GM21526 (cell line): ENCODE results near the gene TMEM242.
"Not testable (repeated sequence)": the region's sequence is repeated elsewhere in the genome, so short reads cannot be mapped to it uniquely, and the experiment has no call there.

Experiments used
- ATAC-seq: cut with Tn5 transposase; IDR thresholded peaks from one replicate; pipeline ENCODE4 v1.9.1; 2021; ENCODE audit warnings: moderate library complexity; ENCODE audit not compliant: unreplicated experiment, low FRiP score

Gene TMEM242

DNA sequence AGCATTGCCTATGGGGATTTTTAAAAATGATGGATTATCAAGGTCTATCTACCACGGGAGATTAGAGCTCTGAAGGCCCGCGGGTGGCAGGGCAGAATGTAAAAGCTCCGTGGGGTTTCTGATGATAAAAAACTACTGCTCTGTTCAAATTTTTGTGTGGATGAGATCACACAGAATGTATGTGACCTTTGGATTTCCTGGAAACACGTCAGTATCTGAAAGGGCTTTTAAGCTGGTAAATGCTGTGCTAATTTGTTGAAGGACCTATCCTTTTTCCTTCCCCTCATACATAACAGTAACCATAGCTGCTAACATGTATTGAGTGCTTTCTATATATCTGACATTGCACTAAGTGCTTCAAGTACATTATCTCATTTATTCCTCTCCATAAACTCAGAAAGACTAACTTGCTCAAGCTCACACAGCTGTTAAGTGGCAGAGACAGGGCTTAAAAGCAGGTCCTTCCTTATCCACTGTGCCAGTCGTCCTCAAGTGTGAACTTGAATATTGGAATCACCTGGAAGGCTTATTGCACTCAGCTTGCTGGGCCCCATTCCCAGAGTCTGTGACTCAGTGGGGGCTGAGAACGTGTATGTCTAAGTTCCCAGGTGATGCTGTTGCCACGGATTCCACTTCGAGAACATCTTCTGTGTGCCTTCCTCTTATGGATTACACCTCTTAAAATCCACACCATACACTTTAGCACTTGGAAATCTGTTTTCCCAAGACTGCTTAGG lies 1.9 kb upstream of the TMEM242 start:
- ATAC-seq = no peak

DNA sequence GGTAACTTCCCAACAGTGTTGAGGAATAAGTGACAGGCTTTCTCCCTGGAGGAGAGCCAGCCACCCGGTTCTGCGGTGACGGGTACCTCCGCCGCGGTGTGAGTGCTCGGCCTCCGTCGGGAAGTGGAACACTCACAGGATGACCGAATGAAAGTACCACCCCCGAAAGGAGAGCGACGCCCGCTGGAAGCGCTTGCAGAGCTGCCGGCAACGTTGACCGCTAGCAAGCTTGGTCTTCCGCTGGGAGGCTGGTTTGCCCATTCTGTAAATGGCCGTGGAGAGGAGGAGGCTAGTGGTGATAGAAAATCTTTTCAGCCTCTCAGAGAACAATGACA lies 614 bp upstream of the TMEM242 start:
- ATAC-seq = peak; percentile 17

DNA sequence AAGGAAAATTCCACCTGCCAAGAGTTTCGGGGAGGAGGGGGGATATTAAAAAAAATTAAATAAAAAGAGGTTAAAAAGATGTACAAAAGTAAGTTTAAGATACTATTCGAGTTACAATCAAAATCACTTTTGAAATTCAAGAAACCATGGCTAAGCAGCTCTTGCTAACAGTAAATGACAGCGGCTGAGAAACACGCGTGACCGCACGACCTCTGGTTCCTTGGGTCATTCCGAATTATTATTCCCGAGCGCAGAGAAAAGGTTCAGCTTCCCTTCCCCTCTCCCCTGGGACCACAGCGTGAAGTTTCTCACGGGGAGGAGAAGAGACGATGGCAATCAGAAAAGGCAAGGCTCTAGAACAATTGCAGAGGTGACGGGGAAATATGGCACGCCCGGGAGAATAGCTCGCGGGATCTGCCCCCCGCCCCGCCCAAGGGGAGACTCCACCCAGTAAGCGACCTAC lies 496 bp downstream of the TMEM242 start:
- no peak for ATAC-seq

DNA sequence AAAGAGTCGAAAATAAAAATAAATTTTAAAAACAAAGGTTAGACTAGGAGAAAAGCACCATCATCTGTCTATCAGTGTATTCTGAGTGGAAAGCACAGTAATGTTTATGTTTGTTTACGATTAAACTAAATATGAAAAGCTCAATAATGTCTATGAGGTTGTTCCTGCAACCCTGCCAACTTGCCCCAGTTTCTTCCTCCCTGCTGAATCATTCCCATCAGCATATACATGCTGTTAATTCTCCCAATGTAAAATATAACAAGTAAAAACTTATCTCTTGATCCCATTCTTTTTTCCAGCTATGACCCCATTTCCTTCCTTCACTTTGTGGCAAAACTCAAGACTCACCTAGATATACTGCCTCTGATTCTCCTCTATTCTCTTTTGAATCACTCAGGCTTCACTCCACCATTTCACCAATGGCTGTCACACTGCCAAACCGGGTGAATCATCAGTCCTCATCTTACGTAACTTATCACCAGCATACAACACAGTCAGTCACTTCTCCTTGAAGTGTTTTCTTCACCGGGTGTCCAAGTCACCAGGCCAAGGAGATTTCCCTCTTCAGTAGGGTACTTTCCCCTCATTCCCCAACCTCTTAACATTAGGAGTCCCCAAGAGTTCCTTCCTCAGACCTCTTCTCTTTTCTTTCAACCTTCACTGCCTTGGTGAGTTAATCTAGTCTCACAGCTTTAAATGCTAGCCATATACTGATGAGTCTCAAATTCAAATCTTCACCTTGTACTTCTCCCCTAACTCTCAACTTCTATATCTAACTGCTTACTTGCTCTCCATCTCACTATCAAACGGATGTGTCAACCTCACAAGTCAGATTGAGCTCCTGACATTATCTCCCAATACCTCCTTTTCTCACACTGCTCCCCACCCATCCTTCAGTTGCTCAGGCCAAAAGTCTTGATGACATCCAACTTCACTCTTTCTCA lies 6.2 kb downstream of the TMEM242 start:
- ATAC-seq = no peak

DNA sequence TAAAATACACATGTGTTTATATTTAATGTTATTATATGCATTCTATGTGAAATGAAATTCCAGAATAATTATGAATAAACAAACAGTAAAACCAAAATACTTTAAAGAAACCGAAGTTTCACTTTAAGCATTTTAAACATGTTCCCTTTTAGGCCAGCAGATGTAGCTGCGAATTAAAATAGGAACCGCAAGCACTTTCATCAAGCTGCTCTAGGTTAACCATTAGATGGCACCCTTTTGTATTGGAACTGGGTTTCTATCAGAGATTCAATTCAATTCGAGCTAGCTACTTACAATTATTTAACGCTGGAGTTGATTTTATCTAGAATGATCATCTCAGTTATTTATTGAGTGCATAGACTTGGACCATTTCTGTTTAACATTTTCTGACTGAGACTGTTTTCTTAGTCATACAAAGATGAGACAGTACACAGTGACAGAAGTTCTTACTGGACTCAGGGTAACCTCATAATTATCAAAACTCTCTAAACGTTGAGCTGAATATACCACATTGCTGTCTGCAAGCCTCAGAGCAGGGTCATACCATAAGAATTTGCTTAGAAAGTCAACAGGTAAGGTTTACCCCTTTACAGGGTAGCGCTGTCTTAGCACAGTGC lies 8.5 kb downstream of the TMEM242 start:
- ATAC-seq = no peak

DNA sequence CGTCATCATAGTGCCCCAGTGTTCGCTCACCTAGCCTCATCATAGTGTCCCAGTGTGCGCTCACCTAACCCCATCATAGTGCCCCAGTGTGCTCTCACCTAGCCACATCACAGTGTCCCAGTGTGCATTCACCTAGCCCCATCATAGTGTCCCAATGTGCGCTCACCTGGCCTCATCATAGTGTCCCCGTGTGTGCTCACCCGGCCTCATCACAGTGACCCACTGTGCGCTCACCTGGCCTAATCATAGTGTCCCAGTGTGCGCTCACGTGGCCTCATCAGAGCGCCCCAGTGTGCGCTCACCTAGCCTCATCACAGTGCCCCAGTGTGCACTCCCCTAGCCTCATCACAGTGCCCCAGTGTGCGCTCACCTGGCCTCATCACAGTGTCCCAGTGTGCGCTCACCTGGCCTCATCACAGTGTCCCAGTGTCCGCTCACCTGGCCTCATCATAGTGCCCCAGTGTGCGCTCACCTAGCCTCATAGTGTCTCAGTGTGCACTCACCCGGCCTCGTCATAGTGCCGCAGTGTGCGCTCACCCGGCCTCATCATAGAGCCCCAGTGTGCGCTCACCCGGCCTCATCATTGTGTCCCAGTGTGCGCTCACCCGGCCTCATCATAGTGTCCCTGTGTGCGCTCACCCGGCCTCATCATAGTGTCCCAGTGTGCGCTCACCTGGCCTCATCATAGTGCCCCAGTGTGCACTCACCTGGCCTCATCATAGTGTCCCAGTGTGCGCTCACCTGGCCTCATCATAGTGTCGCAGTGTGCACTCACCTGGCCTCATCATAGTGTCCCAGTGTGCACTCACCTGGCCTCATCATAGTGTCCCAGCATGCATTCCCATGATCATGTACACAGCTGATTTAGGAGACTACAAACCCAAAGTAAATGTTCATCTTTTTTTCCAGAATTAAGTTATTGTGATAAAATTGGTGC lies 9.5 kb downstream of the TMEM242 start:
- ATAC-seq = no peak

DNA sequence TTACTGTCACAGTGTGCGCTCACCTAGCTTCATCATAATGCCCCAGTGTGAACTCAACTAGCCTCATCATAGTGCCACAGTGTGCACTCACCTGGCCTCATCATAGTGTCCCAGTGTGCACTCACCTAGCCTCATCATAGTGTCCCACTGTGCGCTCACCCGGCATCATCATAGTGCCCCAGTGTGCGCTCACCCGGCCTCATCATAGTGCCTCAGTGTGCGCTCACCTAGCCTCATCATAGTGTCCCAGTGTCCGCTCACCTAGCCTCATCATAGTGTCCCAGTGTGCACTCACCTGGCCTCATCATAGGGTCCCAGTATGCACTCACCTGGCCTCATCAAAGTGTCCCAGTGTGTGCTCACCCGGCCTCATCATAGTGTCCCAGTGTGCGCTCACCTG lies 10.6 kb downstream of the TMEM242 start:
- no peak for ATAC-seq

DNA sequence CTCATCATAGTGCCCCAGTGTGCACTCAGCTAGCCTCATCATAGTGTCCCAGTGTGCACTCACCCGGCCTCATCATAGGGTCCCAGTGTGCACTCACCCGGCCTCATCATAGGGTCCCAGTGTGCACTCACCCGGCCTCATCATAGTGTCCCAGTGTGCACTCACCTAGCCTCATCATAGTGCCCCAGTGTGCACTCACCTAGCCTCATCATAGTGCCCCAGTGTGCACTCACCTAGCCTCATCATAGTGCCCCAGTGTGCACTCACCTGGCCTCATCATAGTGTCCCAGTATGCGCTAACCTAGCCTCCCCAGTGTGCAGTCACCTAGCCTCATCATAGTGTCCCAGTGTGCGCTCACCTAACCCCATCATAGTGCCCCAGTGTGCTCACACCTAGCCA lies 12.6 kb downstream of the TMEM242 start:
- not testable (repeated sequence) for ATAC-seq

DNA sequence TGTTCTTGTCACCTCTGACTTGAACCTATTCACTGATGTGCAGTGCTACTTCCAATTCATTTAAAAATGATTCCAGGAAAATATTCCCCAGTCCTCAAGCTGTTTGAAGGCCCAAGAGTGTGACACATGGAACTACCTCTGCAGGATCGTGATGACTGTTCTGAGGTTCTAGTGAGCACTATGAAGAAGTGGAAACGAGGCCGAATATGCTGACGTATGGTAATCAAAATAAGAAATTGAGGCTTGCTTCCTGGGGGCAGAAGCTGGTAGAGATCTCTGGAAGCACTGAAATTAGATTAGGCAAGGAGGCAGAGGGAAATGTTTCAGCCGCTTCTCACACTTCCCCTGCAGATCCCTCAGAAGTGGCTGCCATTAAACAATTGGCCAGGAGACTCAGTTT lies 15.7 kb downstream of the TMEM242 start:
- ATAC-seq = no peak

DNA sequence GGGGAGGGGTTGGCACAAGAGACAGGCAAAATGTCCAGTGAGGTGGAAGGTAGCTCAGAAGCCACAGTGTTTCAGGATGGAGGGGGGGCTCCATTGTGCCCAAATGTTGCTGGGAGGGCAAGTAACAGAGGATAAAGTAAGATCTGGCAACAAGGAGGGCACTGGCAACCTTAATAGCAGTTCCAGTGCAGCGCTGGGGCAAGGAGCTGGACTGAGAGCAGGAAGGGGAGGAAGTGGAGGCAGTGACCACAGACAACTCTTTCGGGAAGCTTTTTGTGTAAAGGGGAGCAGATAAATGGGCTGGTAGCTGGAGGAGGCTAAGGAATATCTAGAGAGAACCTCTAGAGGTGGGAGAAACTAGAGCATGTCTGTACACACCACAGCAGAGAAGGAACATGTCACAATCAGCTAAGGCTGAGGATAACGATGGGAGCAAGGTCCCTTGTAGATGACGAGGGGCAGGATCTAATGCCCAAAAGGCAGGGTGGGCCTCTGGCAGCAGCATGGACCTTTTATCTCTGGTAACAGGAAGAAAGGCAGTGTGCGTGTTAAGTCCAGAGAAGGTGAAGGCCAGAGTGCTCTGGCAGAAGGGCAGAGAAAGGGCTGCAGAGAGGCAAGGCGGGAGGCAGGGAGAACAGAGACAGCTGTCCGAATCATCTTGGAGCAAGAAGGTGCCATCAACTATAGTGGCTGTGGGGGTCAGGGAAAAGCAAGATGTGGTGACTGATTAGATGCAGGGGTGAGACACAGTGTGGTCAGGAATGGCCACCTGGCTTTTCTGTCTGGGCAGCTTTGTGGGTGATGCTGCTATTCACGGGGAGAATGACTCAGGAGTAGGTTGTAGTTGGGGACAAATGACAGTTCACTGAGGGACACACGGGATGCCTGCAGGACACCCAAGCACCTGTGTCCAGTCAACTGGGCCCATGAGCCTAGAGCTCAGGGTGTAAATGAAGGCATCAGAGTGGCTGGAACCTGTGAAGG lies 17.4 kb downstream of the TMEM242 start:
- ATAC-seq = no peak

DNA sequence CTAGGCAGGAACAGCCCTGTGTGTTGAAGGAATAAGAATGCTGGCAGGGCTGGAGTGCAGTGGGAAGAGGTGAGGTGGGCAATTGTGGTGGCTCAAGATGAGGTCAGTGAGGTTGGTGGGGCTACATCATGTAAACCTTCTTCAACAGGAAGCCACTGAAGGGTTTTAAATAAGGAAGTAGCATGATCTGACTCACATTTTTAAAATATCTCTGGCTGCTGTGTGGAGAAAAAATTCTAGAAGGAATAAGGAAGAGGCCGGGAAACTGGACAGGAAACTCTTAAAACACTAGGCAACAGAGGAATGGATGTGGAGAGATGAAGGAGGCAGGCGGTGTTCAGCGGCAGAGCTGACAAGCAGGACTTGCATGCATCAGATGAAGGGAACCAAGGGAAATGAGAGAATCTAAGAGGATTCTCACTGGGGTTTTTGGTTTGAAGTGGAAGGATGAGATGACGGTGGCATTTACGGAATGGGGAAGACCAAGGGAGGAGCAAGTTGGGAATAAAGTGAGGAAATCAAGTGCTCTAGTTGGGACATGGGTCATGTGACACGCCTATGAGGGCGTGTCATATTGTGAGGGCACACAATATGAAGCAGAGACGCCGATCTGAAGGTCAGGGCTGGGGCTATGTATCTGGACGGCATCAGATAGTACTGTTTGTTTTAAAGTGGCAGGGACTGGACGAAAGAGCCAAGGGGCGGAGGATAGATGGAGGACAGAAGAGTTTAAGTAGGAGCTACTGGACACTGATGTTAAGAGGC lies 18.2 kb downstream of the TMEM242 start:
- ATAC-seq = no peak

DNA sequence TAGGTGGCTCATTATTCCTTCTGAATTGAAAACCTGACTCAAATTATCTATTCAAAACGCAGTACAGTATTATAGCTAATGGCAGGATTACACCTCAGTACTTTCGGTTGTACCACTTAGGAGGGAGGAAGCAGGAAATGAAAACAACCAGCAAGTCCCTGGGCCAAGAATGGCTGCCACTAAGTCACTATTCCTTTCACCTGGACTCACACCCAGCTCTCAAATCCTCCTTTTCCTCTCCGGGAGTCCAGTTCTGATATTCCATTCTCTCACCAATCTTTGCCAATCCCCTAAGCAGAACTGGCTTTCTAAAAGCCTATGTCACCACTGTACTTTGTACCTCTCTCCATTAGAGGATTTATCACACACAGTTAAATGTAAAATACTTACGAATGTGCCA lies 20.6 kb downstream of the TMEM242 start:
- no peak for ATAC-seq

DNA sequence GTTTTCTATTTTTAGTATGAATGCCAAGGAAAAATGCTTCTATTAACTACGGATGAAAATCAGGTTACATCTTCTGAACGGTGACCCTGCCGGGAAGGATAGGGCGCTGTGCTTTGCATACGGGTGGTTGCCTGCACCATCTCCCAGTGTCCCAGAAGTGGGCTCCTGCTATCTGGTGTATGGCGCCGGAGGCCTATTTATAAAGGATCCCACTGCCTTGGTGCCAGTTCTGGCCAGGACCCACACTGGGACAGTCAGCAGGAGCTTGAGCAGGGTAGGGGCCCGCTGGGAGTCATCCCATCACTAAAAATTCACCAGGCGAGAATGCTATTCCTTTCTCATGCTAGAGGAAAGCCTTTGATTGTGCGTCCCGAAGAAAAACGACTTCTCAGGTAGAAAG lies 22.9 kb downstream of the TMEM242 start:
- no peak for ATAC-seq

DNA sequence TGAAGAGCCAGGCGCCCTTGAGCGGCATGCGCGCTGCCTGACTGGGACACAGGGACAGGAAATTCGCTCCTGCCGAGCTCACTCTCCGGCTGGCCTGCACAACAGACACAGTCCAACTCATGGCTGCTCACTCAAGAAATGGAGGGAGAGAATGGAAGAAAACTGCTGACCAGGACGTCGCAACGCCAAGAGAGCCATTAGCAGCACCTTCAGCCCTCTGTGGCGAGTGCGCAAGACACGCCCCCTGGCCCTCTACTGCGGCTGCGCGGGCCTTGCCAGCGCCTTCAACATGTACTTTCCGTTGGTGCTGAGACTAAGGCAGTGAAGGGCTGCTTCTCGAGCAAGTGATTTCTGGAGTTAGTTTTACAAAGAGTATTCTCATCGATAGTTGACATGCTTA lies 23.3 kb downstream of the TMEM242 start:
- no peak for ATAC-seq

DNA sequence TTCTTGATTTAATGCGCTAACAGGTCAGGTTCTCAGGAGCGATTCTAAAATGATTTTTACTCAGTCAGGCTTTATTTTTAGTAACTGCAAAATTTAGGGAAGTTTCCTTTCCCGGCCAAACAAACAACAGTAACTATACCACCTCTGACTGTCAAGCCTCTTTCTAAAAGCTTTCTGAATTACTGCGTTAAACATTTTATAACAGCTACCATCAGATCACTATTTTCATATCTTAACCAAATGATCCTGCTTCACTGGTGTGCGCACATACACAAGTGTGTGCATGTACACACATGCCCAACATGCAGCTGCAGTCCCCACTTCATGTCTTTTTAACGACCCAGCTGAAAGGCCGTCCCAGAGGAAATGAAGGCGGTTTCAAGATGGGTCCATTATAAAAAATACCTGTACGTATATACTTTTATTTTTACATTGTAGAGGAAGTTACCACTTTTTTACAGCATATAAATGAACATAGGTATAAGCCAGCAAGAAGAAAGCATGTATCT lies 25.0 kb downstream of the TMEM242 start:
- no peak for ATAC-seq

DNA sequence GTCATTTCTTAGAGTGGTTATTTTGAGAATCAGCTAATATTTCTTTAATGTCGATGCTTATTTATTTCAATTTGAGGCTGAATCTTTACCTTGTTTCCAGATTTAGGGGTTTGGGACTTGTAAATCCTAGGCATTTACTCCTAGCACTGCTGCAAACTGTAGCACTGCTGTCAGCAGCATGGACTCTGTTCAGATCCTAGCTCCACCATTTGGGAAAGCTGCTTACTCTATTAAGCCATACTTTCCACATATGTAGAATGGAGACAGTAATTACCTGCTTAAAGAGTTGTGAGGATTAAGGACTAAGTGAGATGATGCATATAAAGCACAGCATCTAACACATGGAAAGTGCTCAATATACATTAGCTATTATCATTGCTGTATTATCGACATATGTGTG lies 28.7 kb downstream of the TMEM242 start:
- ATAC-seq = no peak

DNA sequence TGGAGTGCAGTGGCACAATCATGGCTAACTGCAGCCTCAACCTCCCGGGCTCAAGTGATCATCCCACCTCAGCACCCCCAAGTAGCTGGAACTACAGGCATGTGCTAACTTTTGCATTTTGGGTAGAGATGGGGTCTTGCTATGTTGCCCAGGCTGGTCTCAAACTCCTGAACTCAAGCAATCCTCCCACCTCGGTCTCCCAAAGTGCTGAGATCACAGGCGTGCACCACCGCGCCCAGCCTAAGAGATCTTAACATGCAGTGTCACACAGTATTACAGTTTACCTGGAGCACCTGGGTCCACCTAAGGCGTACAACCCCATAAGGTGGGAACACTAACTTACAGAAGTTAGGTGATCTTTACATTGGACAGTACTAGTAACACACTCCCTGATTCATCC lies 29.5 kb downstream of the TMEM242 start:
- no peak for ATAC-seq

DNA sequence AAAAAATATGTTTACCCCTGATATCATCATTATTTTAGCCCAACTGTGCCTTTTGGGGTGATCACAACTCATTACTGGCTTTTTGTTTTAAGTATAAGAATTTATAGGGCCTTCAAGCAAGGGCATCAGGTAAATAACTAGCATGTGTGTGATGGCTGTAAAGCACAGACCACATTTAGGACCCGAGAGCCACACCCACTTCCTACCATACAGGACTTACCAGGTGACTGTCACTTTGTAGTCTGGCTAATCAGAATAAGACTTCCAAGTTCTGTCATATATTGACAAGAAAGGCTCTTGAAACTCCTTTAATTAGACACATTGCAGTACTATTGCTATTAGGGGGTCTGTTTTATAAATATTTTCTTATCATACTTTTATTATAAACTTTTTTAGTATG lies 31.1 kb downstream of the TMEM242 start:
- ATAC-seq = no peak
